ENCODE results near the gene SAP30BP.

SAP30BP gene

GRCh38 chr17:75642182-75642783, 24.9 kb upstream of the SAP30BP start:
- DNase-seq (ENCODE audit: low read depth), result no peak
- H3K4me3 ChIP-seq (ENCODE audit: low read depth, low read length), result no peak overlapping the region
- no peak for TF ChIP-seq CTCF (IDR thresholded peaks at IDR 0.05; ENCODE audit: control insufficient read depth, extremely low read depth, insufficient read depth)

GRCh38 chr17:75642784-75643642, 24.1 kb upstream of the SAP30BP start:
- DNase-seq (ENCODE audit: low read depth), result no peak
- no peak overlapping the region for H3K4me3 ChIP-seq (ENCODE audit: low read depth, low read length)
- no peak for TF ChIP-seq CTCF (IDR thresholded peaks at IDR 0.05; ENCODE audit: control insufficient read depth, extremely low read depth, insufficient read depth)

- no peak for TF ChIP-seq CTCF (IDR thresholded peaks at IDR 0.05; ENCODE audit: control insufficient read depth, extremely low read depth, insufficient read depth)
- no peak for DNase-seq (ENCODE audit: low read depth)
These were observed 23.5 kb upstream of the SAP30BP start for GRCh38 chr17:75643643-75644017.

GRCh38 chr17:75645501-75645888, 21.6 kb upstream of the SAP30BP start:
- no peak overlapping the region for H3K4me3 ChIP-seq (ENCODE audit: low read depth, low read length)
- TF ChIP-seq CTCF (IDR thresholded peaks at IDR 0.05; ENCODE audit: control insufficient read depth, extremely low read depth, insufficient read depth), result no peak
- no peak for DNase-seq (ENCODE audit: low read depth)

More at GRCh38 chr17:75643643-75644017, 23.5 kb upstream of the SAP30BP start:
- no peak overlapping the region for H3K4me3 ChIP-seq (ENCODE audit: low read depth, low read length)

- no peak for DNase-seq (ENCODE audit: low read depth)
- no peak for TF ChIP-seq CTCF (IDR thresholded peaks at IDR 0.05; ENCODE audit: control insufficient read depth, extremely low read depth, insufficient read depth)
- no peak overlapping the region for H3K4me3 ChIP-seq (ENCODE audit: low read depth, low read length)
These were observed 21.1 kb upstream of the SAP30BP start for GRCh38 chr17:75645889-75646637.

- no peak overlapping the region for H3K4me3 ChIP-seq (ENCODE audit: low read depth, low read length)
- DNase-seq (ENCODE audit: low read depth), result no peak
- no peak for TF ChIP-seq CTCF (IDR thresholded peaks at IDR 0.05; ENCODE audit: control insufficient read depth, extremely low read depth, insufficient read depth)
These were observed 20.5 kb upstream of the SAP30BP start for GRCh38 chr17:75646638-75646992.

Data from LNCaP clone FGC (cell line).